GM21390 (cell line): Measurements from ENCODE around the gene CDK11B.
A peak's percentile ranks its signal among the peaks of the same experiment; 100 is the strongest.

Experiments
- ATAC-seq: cut with Tn5 transposase; IDR thresholded peaks from one replicate; pipeline ENCODE4 v1.9.1; 2021; ENCODE audit not compliant: unreplicated experiment

Gene CDK11B

GRCh38 chr1:1617516-1617915 is 41.3 kb downstream of the CDK11B start:
- ATAC-seq, result no peak

- ATAC-seq, result no peak
Observed at GRCh38 chr1:1616838-1617237, 42.0 kb downstream of the CDK11B start.

GRCh38 chr1:1616045-1616790 is 42.6 kb downstream of the CDK11B start:
- peak; percentile 19 for ATAC-seq

GRCh38 chr1:1615256-1616044 is 43.4 kb downstream of the CDK11B start, which contains the start of gene MIB2:
Gene MIB2 (plus strand): TSS chr1:1615500. CDS start chr1:1623453, 7,953 bp downstream.
- peak; percentile 80 for ATAC-seq

- ATAC-seq, result no peak
Observed at GRCh38 chr1:1614954-1615255, 43.9 kb downstream of the CDK11B start.

- ATAC-seq, result no peak
Observed at GRCh38 chr1:1614204-1614953, 44.4 kb downstream of the CDK11B start.

GRCh38 chr1:1613509-1614082 is 45.2 kb downstream of the CDK11B start:
- no peak for ATAC-seq

GRCh38 chr1:1612104-1612400 is 46.8 kb downstream of the CDK11B start:
- no peak for ATAC-seq

GRCh38 chr1:1610796-1611195 is 48.0 kb downstream of the CDK11B start:
- ATAC-seq, result no peak

GRCh38 chr1:1609822-1610485 is 48.9 kb downstream of the CDK11B start:
- no peak for ATAC-seq

GRCh38 chr1:1606232-1606631 is 52.6 kb downstream of the CDK11B start:
- ATAC-seq, result no peak

GRCh38 chr1:1605724-1606123 is 53.1 kb downstream of the CDK11B start:
- ATAC-seq, result no peak

GRCh38 chr1:1605034-1605591 is 53.7 kb downstream of the CDK11B start:
- no peak for ATAC-seq

GRCh38 chr1:1604374-1605033 is 54.3 kb downstream of the CDK11B start:
- ATAC-seq, result no peak

GRCh38 chr1:1603671-1604373 is 55.0 kb downstream of the CDK11B start:
- ATAC-seq, result no peak

- no peak for ATAC-seq
Observed at GRCh38 chr1:1602968-1603506, 55.8 kb downstream of the CDK11B start.

GRCh38 chr1:1602304-1602967 is 56.4 kb downstream of the CDK11B start:
- no peak for ATAC-seq

GRCh38 chr1:1601564-1602303 is 57.1 kb downstream of the CDK11B start:
- no peak for ATAC-seq
